HG03095 (cell line): Measurements from ENCODE around the gene CUX1.
"Not testable (repeated sequence)": the region's sequence is repeated elsewhere in the genome, so short reads cannot be mapped to it uniquely, and the experiment has no call there.

ENCODE experiments used
- ATAC-seq: cut with Tn5 transposase; IDR thresholded peaks from one replicate; pipeline ENCODE4 v1.9.1; 2021; ENCODE audit warnings: moderate library complexity; ENCODE audit not compliant: unreplicated experiment

CUX1 gene

GRCh38 chr7:102039706-102040105, 222.3 kb downstream of the CUX1 start:
- ATAC-seq = no peak

GRCh38 chr7:102040569-102040968, 223.1 kb downstream of the CUX1 start:
- no peak for ATAC-seq

- ATAC-seq = no peak
These were observed 224.7 kb downstream of the CUX1 start for GRCh38 chr7:102042016-102042656.

GRCh38 chr7:102042796-102043195, 225.4 kb downstream of the CUX1 start:
- not testable (repeated sequence) for ATAC-seq

DNA sequence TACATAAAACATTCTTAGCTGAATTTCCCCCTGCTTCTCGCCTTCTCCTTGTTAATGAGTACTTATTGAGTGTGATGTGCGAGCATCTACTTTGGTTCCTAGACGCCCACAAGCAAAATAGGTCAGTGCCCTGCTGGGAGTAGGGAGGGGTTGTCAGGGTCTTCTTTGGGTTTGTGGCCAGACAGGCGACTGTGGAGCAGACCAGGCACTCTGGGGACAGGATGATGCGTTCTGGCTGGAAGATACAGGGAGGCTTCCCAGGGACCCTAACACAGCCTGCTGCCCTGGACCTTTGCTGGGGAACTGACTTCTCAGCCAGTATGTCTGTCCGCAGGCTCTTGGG, 227.2 kb downstream of the CUX1 start:
- no peak for ATAC-seq

GRCh38 chr7:102044984-102045673, 227.7 kb downstream of the CUX1 start:
- ATAC-seq = no peak

- ATAC-seq = no peak
These were observed 228.4 kb downstream of the CUX1 start for GRCh38 chr7:102045681-102046372.

DNA sequence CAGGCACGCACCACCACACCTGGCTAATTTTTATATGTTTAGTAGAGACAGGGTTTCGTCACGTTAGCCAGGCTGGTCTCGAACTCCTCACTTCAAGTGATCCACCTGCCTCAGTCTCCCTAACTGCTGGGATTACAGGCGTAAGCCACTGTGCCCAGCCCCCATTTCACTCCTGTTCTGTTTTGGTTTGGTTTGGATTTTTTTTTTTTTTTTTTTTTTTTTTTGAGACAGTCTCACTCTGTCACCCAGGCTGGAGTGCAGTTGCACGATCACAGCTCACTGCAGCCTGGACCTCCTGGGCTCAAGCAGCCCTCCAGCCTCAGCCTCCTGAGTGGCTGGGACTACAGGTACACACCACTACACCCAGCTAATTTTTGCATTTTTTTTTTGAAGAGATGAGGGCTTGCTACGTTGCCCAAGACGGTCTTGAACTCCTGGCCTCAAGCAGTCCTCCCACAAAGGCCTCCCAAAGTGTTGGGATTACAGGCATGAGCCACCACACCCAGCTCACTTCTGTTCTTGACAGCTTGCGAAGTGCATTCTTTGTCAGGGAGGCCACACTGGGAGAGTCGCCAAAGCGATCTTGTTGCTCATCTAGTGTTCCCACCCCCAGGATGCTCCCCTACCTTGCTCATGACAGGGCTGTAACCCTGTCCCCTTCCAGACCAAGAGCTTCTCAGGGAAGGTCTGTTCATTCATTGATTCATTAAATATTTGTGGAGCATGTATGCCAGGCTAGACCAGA, 229.1 kb downstream of the CUX1 start:
- no peak for ATAC-seq

GRCh38 chr7:102047167-102047566, 229.7 kb downstream of the CUX1 start:
- ATAC-seq = no peak

GRCh38 chr7:102049765-102050164, 232.3 kb downstream of the CUX1 start:
- ATAC-seq = no peak

- no peak for ATAC-seq
These were observed 233.5 kb downstream of the CUX1 start for GRCh38 chr7:102050864-102051460.

- ATAC-seq = not testable (repeated sequence)
These were observed 234.3 kb downstream of the CUX1 start for GRCh38 chr7:102051736-102052135.

GRCh38 chr7:102054158-102054557, 236.7 kb downstream of the CUX1 start:
- ATAC-seq = no peak

GRCh38 chr7:102055181-102055976, 238.0 kb downstream of the CUX1 start:
- ATAC-seq = no peak

DNA sequence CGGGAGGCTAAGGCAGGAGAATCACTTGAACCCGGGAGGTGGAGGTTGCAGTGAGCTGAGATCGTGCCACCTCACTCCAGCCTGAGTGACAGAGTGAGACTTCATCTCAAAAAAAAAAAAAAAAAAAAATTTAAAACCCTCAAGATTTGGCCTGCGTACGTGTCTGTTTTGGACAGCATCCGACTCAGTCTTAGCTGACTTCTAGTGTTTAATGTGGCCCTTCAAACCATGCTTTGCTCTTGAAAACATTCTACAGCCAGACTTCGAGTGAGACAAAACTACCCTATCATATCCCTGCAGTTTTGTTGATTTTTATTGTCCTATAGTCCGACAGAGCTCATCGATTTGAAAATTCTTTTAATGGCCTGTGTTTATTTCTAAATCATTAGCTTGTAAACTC, 242.1 kb downstream of the CUX1 start:
- no peak for ATAC-seq

GRCh38 chr7:102061354-102061945, 244.0 kb downstream of the CUX1 start:
- peak; percentile 13 for ATAC-seq

GRCh38 chr7:102061981-102062390, 244.6 kb downstream of the CUX1 start:
- ATAC-seq = peak; percentile 83

GRCh38 chr7:102063690-102064180, 246.3 kb downstream of the CUX1 start:
- no peak for ATAC-seq

- ATAC-seq = no peak
These were observed 247.1 kb downstream of the CUX1 start for GRCh38 chr7:102064361-102065025.
